Endothelial cell of umbilical vein (primary cell): Measurements from ENCODE around the gene SEMA5A. TPM values are rescaled to one million over a fixed set of nuclear protein-coding genes. Genes with fewer than 3 reads are reported as not detected.

Experiments
- BruUV-seq: library from RNA; stranded (reverse); fragments of 400-500 nt; replicated peaks from 2 replicates; lab custom pipeline; 2021; lab: Mats Ljungman, UMichigan
- CTCF ChIA-PET: fragments of 300-600, 350-600 bp; sonication (Branson Sonifier 250); formaldehyde crosslinking; loops from one replicate; lab custom pipeline; 2021; ENCODE audit warnings: antibody characterized with exemption, inconsistent platforms; lab: Charles Lee
- POLR2A ChIA-PET: fragments of 300-600, 350-600 bp; sonication (Branson Sonifier 250); formaldehyde crosslinking; loops from one replicate; lab custom pipeline; 2021; ENCODE audit warnings: antibody characterized with exemption, inconsistent platforms; lab: Charles Lee
- DNase-seq: peaks from one replicate; pipeline ENCODE4 v3.0.0-alpha.2; 2011; ENCODE audit warnings: low read depth, low spot score
- FAIRE-seq: peaks from 2 replicates; lab custom pipeline; 2011; peaks lifted over from hg19 to GRCh38; lab: Jason Lieb, UNC
- H2AFZ ChIP-seq: 2 replicates; pipeline ENCODE4 v1.6.0; 2012; ENCODE audit warnings: low read depth, low read length, control low read depth, inconsistent platforms
- H3K27ac ChIP-seq: 2 replicates; pipeline ENCODE4 v1.5.1; 2011; ENCODE audit warnings: low read depth, mild to moderate bottlenecking, control low read depth, low read length, moderate library complexity; ENCODE audit not compliant: insufficient read depth
- H3K27me3 ChIP-seq, 2 experiments: 2 replicates each; pipeline versions ENCODE4 v1.6.0 to v1.6.1; 2011; ENCODE audit warnings: low read length in 2 of 2, mixed read lengths in 1 of 2; ENCODE audit not compliant: control insufficient read depth in 2 of 2, insufficient read depth in 2 of 2
- H3K36me3 ChIP-seq, 2 experiments: 2 replicates in 1 of 2; 3 replicates in 1 of 2; pipeline ENCODE4 v1.5.1; 2011; ENCODE audit warnings: low read length in 2 of 2, mild to moderate bottlenecking in 1 of 2, moderate library complexity in 1 of 2; ENCODE audit not compliant: control insufficient read depth in 2 of 2, insufficient read depth in 2 of 2; ENCODE audit errors: extremely low read depth in 1 of 2
- H3K4me1 ChIP-seq: 3 replicates; pipeline ENCODE4 v1.5.1; 2011; ENCODE audit warnings: mild to moderate bottlenecking, low read length; ENCODE audit not compliant: control insufficient read depth, insufficient read depth; ENCODE audit errors: extremely low read depth
- H3K4me2 ChIP-seq: 2 replicates; pipeline ENCODE4 v1.6.1; 2011; ENCODE audit warnings: low read length, control low read depth, mixed read lengths; ENCODE audit not compliant: insufficient read depth
- H3K4me3 ChIP-seq, 3 experiments: fragments of 200-600 bp in 1 of 3; sonication (generic), shearing (Covaris generic) in 1 of 3; replicated peaks in 1 of 3; 2 replicates each; pipeline ENCODE4 v1.5.1; 2011 to 2016; ENCODE audit warnings: control low read depth in 3 of 3, low read length in 3 of 3, mild to moderate bottlenecking in 2 of 3, inconsistent platforms in 1 of 3, low read depth in 1 of 3, moderate library complexity in 1 of 3; ENCODE audit not compliant: insufficient read depth in 1 of 3
- H3K79me2 ChIP-seq: 2 replicates; pipeline ENCODE4 v1.6.0; 2012; ENCODE audit warnings: low read length, inconsistent platforms; ENCODE audit not compliant: control insufficient read depth, insufficient read depth
- H3K9ac ChIP-seq: replicated peaks from 2 replicates; pipeline ENCODE3; 2011; ENCODE audit warnings: low read length, control low read depth; ENCODE audit not compliant: insufficient read depth; ENCODE audit errors: extremely low read depth
- H3K9me1 ChIP-seq: replicated peaks from 3 replicates; pipeline ENCODE4 v1.6.0; 2011; ENCODE audit warnings: mild to moderate bottlenecking, low read length; ENCODE audit not compliant: control insufficient read depth, insufficient read depth; ENCODE audit errors: extremely low read depth
- H3K9me3 ChIP-seq: replicated peaks from 2 replicates; pipeline ENCODE4 v1.5.1; 2012; ENCODE audit warnings: low read length, inconsistent platforms; ENCODE audit not compliant: control insufficient read depth, insufficient read depth
- H4K20me1 ChIP-seq: replicated peaks from 2 replicates; pipeline ENCODE3; 2011; ENCODE audit warnings: mild to moderate bottlenecking, low read length; ENCODE audit not compliant: control insufficient read depth, insufficient read depth; ENCODE audit errors: extremely low read depth
- CTCF ChIP-seq, 2 donors: IDR thresholded peaks; 1 replicate in 1 of 2; 2 replicates in 1 of 2; pipeline ENCODE4 v1.5.1; 2011; ENCODE audit warnings: low read length in 2 of 2, mild to moderate bottlenecking in 2 of 2, moderate library complexity in 2 of 2, control low read depth in 1 of 2, inconsistent platforms in 1 of 2, low read depth in 1 of 2; ENCODE audit not compliant: insufficient read depth in 1 of 2; ENCODE audit errors: extremely low read depth in 1 of 2
- EZH2 ChIP-seq: IDR thresholded peaks from 2 replicates; pipeline ENCODE4 v1.6.1; 2012; ENCODE audit warnings: borderline replicate concordance, low read depth, mild to moderate bottlenecking, moderate library complexity, low read length, inconsistent platforms; ENCODE audit not compliant: severe bottlenecking
- FOS ChIP-seq: IDR thresholded peaks from 2 replicates; pipeline ENCODE4 v1.6.1; 2011; ENCODE audit warnings: mild to moderate bottlenecking, low read length, moderate library complexity, borderline replicate concordance; ENCODE audit not compliant: insufficient read depth
- GATA2 ChIP-seq: IDR thresholded peaks from 2 replicates; pipeline ENCODE4 v1.7.0; 2011; ENCODE audit warnings: low read depth, mild to moderate bottlenecking, moderate library complexity, mixed read lengths, low read length; ENCODE audit not compliant: insufficient read length, insufficient read depth
- JUN ChIP-seq: IDR thresholded peaks from 2 replicates; pipeline ENCODE4 v1.6.1; 2011; ENCODE audit warnings: borderline replicate concordance, low read depth; ENCODE audit not compliant: insufficient read length, insufficient read depth
- MAX ChIP-seq: IDR thresholded peaks from 2 replicates; pipeline ENCODE4 v1.6.1; 2011; ENCODE audit not compliant: insufficient read depth, insufficient read length
- MYC ChIP-seq: IDR thresholded peaks from one replicate; pipeline ENCODE4 v1.6.1; 2011; ENCODE audit warnings: mild to moderate bottlenecking, low read depth, low read length
- POLR2A ChIP-seq: IDR thresholded peaks from 2 replicates; pipeline ENCODE4 v1.6.1; 2012; ENCODE audit warnings: low read depth, mild to moderate bottlenecking, control low read depth, low read length
- POLR2AphosphoS5 ChIP-seq: IDR thresholded peaks from 2 replicates; pipeline ENCODE4 v1.6.1; 2012; ENCODE audit warnings: low read depth, mild to moderate bottlenecking, control low read depth, low read length, moderate library complexity; ENCODE audit not compliant: insufficient read depth
- dilution Hi-C: fragments of 300-500 bp; cut with MboI; formaldehyde crosslinking; loops from one replicate; pipeline ENCODE4 v1.15.0; 2019; ENCODE audit warnings: low sequenced_read_pairs; ENCODE audit not compliant: extremely low pct_ligation_motif_present
- intact Hi-C: fragments of 100-400 bp; cut with micrococcal nuclease; formaldehyde crosslinking; loops from one replicate; pipeline ENCODE4 v1.10.0; 2022
- polyA plus RNA-seq, 4 experiments: library from polyadenylated mRNA; depleted of rRNA in 3 of 4; stranded (reverse) in 3 of 4; unstranded in 1 of 4; fragments of >200 nt; gene quantifications; 2 replicates each; pipeline versions ENCODE4 v1.2.1 to v1.2.3, GENCODE V29; 2011 to 2012; ENCODE audit warnings: missing spikeins in 1 of 4
- total RNA-seq: library from RNA; stranded (reverse); gene quantifications from 2 replicates; pipeline ENCODE4 v1.2.3, GENCODE V29; 2021

Gene SEMA5A
- total and polyA plus RNA-seq, 2 donors (not counting 3 experiments of a cell fraction or from before 2014, with no cell fraction given), result 0.04 to 0.06 TPM

- Histone ChIP-seq H3K4me3 (no peak overlapping the region), H3K4me2 (no peak overlapping the region), H3K27me3 (no peaks in the 10 kb centered on the region), H3K9me1 (no peaks in the 10 kb centered on the region), H3K27ac (no peak overlapping the region), H3K79me2 (no peaks in the 10 kb centered on the region), H3K4me1 (peaks cover under 1% of the 10 kb centered on the region), H3K9me3 (no peaks in the 10 kb centered on the region), H4K20me1 (no peaks in the 10 kb centered on the region), H2AFZ (no peak overlapping the region), H3K36me3 (no peaks in the 10 kb centered on the region), H3K9ac (no peak overlapping the region)
- intact Hi-C loops (no loop called here), dilution Hi-C loops (no loop called here)
- TF ChIP-seq CTCF (IDR thresholded peaks at IDR 0.05; ENCODE audit: extremely low read depth in 1 of 2, insufficient read depth in 1 of 2, low read depth in 1 of 2, low read length in 2 of 2) (no peak), FOS (no peak), JUN (no peak), MYC (no peak), POLR2A (no peak), GATA2 (no peak), POLR2AphosphoS5 (no peak), MAX (no peak), EZH2 (no peak)
- no TSS peak for BruUV-seq
- DNase-seq (no peak), FAIRE-seq (no peak)
- ChIA-PET CTCF (no interaction called here), POLR2A (no interaction called here)
Measured at GRCh38 chr5:9054322-9054721, 491.6 kb downstream of the SEMA5A start.
